T-helper 9 cell (primary cell): ENCODE measurements around the gene ATRN.

ENCODE experiments used
- DNase-seq: peaks from one replicate; pipeline ENCODE4 v3.0.0-alpha.2; 2020

The ATRN gene

DNA sequence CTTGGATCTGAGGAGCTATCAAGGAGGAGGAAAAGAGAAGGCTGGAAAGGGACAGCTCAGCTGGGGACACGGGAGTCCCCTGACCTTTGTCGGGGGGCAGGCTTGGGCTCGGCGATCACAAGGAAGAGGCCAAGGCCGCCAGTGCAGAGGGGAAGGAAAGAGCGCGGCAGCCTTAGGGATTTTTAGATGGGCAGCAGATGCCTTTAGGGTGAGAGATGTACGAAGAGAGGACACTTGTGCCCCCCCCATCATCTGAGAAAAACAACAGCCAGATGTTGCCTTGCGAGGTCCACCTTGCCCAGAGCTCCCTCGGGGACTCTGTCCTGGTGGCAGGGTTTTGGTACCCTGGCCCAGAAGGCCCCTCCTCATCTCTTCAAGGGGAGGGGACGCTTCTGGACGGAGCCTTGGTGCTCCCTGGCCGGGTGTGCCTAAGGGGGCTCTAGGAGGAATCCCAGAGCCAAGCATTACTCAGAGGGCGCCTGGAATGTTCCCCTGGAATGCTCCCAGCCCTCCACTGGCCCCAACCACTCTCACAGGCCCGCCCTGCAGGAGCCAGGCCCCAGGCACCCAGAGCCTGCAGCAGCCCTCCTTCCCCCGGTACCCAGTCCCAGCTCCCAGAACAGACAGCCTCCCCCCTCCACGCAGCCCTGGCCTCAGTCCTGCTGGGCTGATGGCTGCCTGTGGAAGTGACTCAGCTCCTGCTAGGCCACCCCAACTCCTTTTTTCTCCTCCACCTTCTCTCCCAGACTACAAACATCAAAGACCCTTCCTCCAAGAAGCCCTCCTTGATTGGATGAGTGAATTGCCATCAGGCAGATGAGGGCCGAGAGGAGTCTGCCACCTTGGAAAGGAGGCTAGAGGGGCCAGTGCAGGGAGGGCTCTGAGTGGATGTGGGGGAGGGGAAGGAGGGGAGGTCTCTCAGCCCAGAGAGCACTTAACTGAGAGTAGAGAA is 209.2 kb downstream of the ATRN start:
- no peak for DNase-seq

DNA sequence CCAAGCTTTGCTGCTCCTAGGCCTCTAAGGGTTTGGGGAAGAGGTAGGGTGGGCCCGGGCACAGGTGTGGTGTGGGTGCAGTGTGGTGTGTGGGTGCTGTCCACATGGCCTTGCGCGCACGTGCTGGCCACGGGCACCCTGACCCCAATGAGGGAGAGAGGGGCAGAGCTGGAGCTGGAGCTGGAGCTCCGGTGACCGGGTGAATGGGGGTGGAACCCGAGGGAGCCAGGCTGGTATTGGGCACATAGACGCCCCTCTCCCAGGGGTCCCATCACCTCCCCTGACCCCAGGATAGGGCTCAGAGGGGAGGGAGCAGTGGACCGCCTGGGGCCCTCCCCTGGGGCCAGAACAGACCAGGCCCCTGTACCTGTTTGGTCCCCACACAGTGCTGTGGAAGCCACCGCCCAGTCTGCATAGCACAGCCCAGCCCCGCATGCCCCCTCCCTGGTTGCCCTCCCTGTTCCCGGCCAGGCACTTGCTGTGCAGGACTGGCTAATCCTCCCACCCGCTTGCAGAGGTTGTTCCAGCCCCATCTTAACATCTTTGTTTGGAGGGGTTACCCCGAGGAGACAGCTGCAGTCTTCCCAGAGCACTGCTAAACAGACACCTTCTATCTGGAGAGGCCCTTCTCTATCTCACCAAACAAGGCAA is 210.0 kb downstream of the ATRN start:
- no peak for DNase-seq

- no peak for DNase-seq
These were observed 210.6 kb downstream of the ATRN start for GRCh38 chr20:3681352-3681930.

DNA sequence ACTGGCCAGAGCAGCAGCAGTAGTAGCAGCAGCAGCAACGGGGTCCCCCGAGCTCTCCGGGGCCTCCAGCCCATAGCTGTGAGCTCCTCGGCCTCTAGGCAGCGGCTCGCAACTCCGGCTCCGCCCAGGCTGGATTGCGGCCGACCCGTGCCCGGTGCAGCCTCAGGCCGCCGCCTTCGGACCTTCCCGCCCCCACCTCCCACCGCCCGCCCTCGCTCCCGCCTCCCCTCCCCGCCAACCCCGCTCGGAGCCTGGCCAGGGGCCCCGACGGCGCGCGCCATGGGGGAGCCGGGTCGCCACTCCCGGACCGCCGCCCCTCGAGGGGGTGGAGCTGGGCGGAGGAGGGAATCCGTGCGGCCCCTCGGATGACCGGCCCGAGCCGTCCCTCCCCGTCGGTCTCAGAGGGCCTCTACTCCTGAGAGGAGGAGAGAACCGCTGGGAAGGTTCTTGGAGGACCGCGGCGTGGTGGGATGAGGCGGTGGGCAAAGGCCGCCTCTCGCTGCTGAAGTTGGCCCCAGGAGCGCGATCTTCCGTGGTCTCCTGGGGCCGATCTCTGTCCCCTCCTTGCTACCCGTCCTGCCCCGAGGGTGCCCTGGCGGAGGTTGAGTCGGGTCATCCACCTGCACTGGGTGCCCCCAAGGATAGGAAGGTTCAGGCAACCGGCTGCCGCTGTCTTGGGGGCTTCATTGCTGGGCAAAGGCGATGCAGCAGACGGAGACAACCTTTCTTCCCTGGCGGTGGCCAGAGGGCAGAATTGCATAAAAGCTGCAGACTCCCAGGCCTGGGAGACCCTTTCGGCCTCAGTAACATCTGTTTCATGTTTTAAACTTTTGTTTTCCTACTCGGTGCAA is 211.3 kb downstream of the ATRN start, which contains the start of gene ADAM33:
TSS of gene ADAM33 (minus strand) at position 80 of the 851 bp plus-strand sequence. CDS start at position 74, 6 bp downstream.
- no peak for DNase-seq

- no peak for DNase-seq
These were observed 214.5 kb downstream of the ATRN start for GRCh38 chr20:3685341-3685740.

DNA sequence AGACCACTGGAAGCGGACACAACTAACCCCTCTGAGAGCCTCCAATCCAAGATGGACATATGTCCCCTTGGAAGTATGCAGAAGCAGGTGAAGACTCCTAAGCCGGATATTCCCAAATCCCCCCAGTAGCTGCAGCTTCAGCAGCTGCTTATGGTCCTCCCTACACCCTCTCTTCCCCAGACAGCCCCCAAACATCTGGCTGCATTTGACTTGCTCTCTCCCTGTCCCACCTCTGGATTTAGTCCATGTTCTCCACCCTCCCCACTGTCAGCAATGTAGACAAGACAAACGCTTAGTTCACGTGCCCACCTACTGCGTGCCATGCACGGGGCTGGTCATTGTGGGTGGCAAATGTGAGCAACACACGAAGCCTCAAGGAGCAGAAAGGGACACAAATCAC is 215.6 kb downstream of the ATRN start:
- no peak for DNase-seq

- DNase-seq = no peak
These were observed 216.1 kb downstream of the ATRN start for GRCh38 chr20:3686867-3687321.

DNA sequence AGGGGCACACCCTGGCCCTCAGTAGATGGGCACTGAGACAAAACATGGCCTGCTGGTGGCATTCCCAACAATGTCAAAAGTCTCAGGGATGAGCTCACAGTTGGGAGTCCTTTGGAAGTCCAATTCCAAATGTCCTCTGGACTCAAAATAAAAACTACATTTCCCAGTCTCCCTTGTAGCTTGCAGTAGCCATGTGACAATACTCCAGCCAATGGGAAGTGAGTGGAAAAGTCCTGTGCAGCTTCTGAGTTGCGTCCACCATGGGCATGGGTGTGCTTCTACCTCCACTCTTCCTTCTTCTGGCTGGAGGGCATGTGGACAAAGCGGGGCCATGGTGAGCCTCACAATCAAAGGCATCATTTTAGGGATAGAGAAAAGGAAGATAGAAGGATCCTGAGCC is 216.8 kb downstream of the ATRN start:
- DNase-seq = no peak

DNA sequence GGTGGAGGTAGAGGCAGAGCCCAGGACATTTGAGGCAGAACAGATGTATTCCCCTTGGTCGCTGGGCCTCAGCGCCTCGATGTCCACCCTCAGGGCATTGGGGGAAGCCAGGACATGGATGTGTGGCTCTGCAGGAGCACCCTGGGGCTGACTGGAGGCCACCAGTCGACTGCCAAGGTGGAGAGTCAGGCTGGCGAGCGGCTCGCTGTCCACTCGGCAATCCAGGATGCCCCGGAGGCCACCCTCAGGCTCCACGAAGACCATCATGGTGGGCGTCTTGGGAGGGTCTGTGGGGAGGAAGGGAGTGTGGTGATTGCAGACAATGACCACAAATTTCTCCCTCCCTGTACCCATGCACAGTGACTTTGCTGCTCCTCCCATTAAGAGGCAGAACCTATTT is 219.2 kb downstream of the ATRN start:
- DNase-seq = no peak

DNA sequence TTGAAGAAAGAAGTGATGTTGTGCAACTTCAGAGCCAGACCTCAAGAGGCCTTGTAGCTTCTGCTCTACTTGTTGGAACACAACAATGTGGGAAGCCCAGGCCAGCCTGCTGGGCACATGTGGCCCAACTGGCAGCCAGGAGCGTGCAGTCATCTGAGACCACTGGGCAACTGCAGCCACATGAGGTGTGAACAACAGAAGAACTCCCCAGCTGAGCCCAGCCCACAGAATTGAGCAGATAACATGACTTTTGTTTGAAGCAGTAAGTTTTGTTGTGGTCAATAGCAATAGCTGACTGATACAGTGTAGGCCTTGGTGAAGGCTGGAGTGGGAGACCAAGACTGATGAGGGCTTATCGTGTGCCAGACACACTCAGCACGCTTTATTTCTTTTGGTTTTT is 219.6 kb downstream of the ATRN start:
- DNase-seq = no peak

DNA sequence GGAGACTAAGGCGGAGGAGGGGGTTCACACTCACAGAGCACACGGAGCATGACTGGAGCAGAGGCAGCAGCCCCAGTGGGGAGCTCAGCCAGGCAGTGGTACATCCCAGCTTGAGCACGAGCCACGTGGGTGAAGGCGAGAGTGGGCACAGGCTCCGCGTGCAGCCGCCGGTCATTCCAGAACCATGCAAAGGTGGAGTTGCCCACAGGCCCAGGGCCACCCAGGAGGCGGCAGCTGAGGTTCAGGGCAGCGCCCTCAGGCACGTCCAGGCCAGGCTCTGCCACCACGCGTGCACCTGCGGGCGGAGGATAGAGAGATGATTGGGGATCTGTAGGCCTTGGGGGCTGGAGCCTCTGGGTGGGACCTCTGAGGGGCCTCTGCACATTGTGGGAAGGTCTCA is 220.5 kb downstream of the ATRN start:
- no peak for DNase-seq

DNA sequence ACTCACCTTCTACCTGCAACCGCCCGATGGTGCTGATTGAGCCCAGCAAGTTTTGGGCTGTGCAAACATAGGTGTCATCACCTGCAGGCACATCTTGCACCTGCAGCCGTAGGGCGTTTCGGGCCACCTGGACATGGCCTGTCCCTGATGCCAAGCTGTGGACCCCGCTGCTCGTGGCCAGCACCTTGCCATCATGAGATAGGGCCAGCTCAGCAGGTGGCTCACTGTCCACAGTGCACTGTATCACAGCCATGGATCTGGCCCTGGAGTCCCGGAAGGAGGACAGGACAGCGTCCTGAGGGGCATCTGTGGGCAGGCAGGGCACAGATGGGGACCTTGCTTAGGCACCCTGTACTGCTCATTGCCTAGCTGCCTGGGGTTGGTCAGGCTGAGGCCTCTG is 221.1 kb downstream of the ATRN start:
- no peak for DNase-seq

DNA sequence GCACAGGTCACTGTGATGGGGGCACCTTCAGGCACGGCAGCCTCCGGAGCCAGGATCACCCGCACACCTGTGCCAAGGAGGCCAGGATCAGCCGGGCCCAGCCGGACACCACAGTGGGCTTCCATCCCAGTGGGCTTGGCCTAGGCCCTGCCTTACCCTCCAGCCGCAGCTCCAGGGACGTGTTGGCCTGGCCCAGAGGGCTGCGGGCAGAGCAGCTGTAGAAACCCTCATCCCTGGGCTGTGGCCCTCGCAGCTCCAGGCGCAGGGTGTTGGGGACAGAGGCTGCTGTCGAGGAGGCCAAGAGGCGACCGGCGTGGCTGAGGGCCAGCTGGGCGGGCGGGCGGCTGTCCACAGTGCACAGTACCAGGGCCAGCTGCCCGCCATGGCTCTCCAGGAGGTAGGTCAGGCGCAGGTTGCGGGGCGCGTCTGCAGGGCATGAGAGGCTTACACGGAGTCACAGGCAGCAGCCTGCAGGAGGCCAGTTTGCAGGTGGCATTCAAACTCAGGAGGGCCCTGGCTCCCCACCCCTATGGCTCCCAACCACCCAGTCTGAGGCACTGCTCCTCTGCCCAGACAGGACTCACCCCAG is 222.0 kb downstream of the ATRN start:
- DNase-seq = no peak

- DNase-seq = no peak
These were observed 222.6 kb downstream of the ATRN start for GRCh38 chr20:3693376-3693775.

DNA sequence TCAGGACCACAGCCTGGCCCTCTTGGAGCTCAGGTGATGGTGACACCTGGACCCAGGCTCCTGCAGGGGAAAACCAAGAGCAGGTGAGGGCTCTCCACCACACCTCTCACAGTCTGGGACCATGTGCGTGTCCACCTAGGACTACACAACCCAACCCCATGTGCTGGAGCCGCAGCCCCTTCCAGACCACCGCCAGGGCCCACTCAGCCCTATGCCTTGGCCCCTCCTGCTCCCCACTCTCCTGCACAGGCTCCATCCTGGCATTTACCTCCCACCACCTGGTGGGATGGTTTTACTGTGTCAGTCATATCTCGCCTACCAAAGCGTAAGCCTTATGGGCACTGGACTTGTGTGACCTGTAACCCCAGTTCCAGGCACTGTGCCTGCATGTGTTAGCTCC is 224.0 kb downstream of the ATRN start:
- DNase-seq = no peak

- no peak for DNase-seq
These were observed 225.4 kb downstream of the ATRN start for GRCh38 chr20:3696200-3696599.

GRCh38 chr20:3696745-3697587 is 226.1 kb downstream of the ATRN start:
- DNase-seq = no peak

GRCh38 chr20:3697588-3698305 is 226.9 kb downstream of the ATRN start:
- no peak for DNase-seq

DNA sequence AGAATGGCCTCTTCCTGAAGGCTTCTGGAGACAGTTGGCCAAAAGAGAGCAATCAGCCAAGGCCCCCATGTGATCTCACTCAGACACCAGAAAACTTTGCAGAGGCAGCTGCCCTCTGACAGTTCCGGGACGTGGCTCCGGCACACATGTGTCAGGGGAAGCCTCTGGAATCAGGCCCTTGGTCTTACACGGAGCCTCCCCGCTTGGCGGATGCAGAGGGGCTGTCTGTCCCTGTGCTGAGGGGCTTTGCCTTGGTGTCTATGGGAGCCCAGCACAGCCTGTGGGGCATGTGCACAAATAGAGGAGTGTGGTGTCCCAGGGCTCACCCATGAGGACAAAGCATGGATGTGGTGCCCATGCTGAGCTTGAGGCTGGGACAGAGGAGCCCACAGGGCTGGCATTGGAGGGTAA is 227.8 kb downstream of the ATRN start:
- no peak for DNase-seq

DNA sequence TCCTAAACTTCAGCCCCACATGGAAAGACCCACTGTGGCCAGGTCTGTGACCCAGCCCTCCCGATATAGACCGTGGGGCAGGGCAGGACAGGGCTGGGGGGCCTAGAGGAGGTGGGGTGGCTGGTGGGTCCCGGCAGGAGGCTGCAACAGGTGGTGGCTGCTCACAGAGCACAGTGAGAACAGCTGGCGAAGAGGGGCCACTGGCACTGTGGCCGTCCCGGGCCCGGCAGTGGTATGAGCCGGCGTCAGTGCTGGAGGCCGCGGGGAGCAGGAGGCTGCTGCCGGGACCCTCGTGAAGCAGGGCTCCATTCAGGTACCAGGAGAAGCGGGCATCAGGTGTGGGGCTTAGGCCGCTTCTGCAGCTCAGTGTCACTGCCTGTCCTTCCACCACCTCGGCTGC is 228.2 kb downstream of the ATRN start:
- DNase-seq = no peak
